GM10847 (cell line): ENCODE results near the gene RMI2.
A peak's percentile ranks its signal among the peaks of the same experiment; 100 is the strongest.

ENCODE experiments used
- POLR2A ChIP-seq: IDR thresholded peaks from 2 replicates; pipeline ENCODE4 v1.6.1; 2011; ENCODE audit not compliant: insufficient read length; ENCODE audit errors: extremely low read depth

Gene RMI2

GRCh38 chr16:11320170-11320569 is 25.1 kb upstream of the RMI2 start:
- no peak for TF ChIP-seq POLR2A

DNA sequence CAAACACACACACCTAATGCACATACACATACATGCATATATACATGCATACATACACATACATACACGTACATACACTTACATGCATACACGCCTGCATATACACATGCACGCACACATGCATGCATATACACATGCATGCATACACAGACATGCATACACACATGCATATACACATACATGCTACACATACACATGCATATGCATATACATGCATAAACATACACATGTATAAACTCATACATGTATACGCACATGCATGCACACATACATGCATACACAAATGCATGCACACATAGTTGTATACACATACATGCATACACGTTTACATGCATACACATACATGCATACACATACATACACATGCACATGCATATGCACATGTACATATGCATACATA is 23.6 kb upstream of the RMI2 start:
- TF ChIP-seq POLR2A: no peak

GRCh38 chr16:11322823-11323222 is 22.4 kb upstream of the RMI2 start:
- TF ChIP-seq POLR2A: no peak

- no peak for TF ChIP-seq POLR2A
These were observed 21.5 kb upstream of the RMI2 start for GRCh38 chr16:11323551-11324336.

DNA sequence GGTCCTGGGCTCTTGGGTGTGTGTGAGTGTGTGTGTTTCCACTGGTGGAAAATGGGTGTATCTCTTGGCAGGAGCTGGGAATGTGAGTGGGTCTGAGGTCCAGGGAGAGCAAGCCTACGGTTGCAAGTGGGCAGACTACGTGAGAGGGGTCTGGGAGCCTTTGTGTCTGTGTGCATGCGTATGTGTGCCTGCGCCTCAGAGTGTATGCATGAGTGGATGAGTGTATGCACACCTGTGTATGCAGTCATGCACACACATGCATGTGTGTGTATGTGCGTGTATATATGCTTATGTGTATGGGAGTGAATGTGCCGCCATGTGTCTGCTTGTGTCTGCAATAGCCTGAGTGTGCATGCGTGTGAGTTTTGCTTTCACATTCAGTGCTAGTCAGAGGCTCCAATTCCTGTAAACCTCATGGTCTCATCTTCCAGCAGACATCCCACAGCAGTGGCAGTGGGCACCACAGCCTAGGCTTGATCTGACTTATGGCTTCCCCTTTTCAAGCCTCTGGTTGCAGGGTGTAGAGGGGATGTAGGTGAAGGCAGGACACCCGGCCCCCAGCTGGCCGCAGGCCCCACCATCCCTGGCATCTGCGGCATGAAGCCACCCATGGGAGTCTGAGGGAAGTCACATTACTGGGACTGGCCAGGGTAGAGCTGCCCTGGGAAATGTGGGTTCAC is 19.7 kb upstream of the RMI2 start:
- TF ChIP-seq POLR2A: no peak

- TF ChIP-seq POLR2A: no peak
These were observed 19.0 kb upstream of the RMI2 start for GRCh38 chr16:11326084-11326736.

DNA sequence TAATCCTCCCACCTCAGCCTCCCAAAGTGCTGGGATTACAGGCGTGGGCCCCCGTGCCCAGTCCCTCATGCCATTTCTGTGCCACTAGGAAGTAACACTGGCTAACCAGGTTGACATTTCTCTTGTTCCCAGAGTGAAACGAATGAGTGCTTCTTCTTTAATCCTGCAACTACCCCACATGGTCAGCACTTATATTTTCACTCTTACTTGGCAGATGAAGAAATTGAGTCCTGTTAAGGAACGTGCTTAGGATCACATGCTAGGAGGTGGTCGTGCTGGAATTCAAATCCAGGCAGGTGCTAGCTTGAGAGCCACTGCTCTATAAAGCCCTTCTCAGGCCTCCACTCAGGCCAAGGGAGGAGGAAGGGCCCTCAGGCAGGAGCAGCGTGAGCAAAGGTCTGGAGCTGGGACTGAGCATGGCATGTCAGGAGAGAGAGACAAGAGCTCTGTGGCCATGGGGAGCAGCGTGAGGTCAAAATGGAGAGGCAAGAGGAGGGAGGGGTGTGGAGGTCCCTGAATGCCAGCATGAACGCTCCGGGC is 18.5 kb upstream of the RMI2 start:
- no peak for TF ChIP-seq POLR2A

- TF ChIP-seq POLR2A: no peak
These were observed 17.7 kb upstream of the RMI2 start for GRCh38 chr16:11327277-11328171.

GRCh38 chr16:11328172-11329070 is 16.8 kb upstream of the RMI2 start:
- TF ChIP-seq POLR2A: peak; percentile 29

- TF ChIP-seq POLR2A: no peak
These were observed 16.2 kb upstream of the RMI2 start for GRCh38 chr16:11329071-11329491.

GRCh38 chr16:11329891-11330290 is 15.4 kb upstream of the RMI2 start:
- TF ChIP-seq POLR2A: no peak

- no peak for TF ChIP-seq POLR2A
These were observed 14.6 kb upstream of the RMI2 start for GRCh38 chr16:11330526-11331237.

GRCh38 chr16:11331967-11332366 is 13.3 kb upstream of the RMI2 start:
- TF ChIP-seq POLR2A: no peak
